HEK293T (cell line): Measurements from ENCODE around the gene PSMC5.
"Not testable (repeated sequence)": the region's sequence is repeated elsewhere in the genome, so short reads cannot be mapped to it uniquely, and the experiment has no call there.

ENCODE experiments used
- CTCF ChIA-PET: fragments of 350-600 bp; formaldehyde crosslinking; extraction: SDS; loops from one replicate; lab custom pipeline; 2021; ENCODE audit warnings: antibody characterized with exemption, inconsistent platforms; lab: Yijun Ruan, JAX
- POLR2A ChIA-PET: fragments of 350-600 bp; formaldehyde crosslinking; extraction: SDS; loops from one replicate; lab custom pipeline; 2020; ENCODE audit warnings: antibody characterized with exemption, inconsistent platforms; lab: Yijun Ruan, JAX
- DNase-seq: peaks from one replicate; pipeline ENCODE4 v3.0.0; 2012; ENCODE audit warnings: mixed read lengths; ENCODE audit errors: extremely low spot score
- ARNT ChIP-seq: fragments of 450-650 bp; IDR thresholded peaks from 2 replicates; pipeline ENCODE4 v1.6.1; 2017; ENCODE audit warnings: mild to moderate bottlenecking
- BHLHE40 ChIP-seq: fragments of 450-650 bp; IDR thresholded peaks from 2 replicates; pipeline ENCODE4 v1.6.1; 2016; ENCODE audit warnings: mild to moderate bottlenecking, moderate library complexity, borderline replicate concordance
- CTBP1 ChIP-seq: fragments of 450-650 bp; IDR thresholded peaks from 2 replicates; pipeline ENCODE4 v1.6.1; 2016; ENCODE audit warnings: borderline replicate concordance
- ELF4 ChIP-seq: fragments of 450-650 bp; IDR thresholded peaks from 2 replicates; pipeline ENCODE4 v1.6.1; 2017; ENCODE audit warnings: antibody characterized with exemption
- FOXA1 ChIP-seq: fragments of 450-650 bp; IDR thresholded peaks from 2 replicates; pipeline ENCODE4 v1.6.1; 2016; ENCODE audit warnings: mild to moderate bottlenecking
- FOXK2 ChIP-seq: fragments of 450-650 bp; IDR thresholded peaks from 2 replicates; pipeline ENCODE4 v1.6.1; 2016; ENCODE audit warnings: mild to moderate bottlenecking
- FOXM1 ChIP-seq: fragments of 450-650 bp; IDR thresholded peaks from 2 replicates; pipeline ENCODE4 v1.6.1; 2017; ENCODE audit warnings: mild to moderate bottlenecking, borderline replicate concordance
- HDGF ChIP-seq: fragments of 450-650 bp; IDR thresholded peaks from 2 replicates; pipeline ENCODE4 v1.6.1; 2017; ENCODE audit warnings: antibody characterized with exemption, borderline replicate concordance
- L3MBTL2 ChIP-seq: fragments of 450-650 bp; conservative IDR thresholded peaks from 2 replicates; pipeline ENCODE4 v1.6.1; 2016; ENCODE audit warnings: mild to moderate bottlenecking
- LEF1 ChIP-seq: fragments of 450-650 bp; IDR thresholded peaks from 2 replicates; pipeline ENCODE4 v1.6.1; 2017; ENCODE audit warnings: mild to moderate bottlenecking, borderline replicate concordance
- NFRKB ChIP-seq: fragments of 450-650 bp; IDR thresholded peaks from 2 replicates; pipeline ENCODE4 v1.6.1; 2016; ENCODE audit warnings: mild to moderate bottlenecking, moderate library complexity
- SP1 ChIP-seq: fragments of 450-650 bp; IDR thresholded peaks from 2 replicates; pipeline ENCODE4 v1.6.1; 2017
- SUZ12 ChIP-seq: fragments of 450-650 bp; IDR thresholded peaks from 2 replicates; pipeline ENCODE4 v1.6.1; 2016; ENCODE audit warnings: mild to moderate bottlenecking
- TARDBP ChIP-seq: fragments of 450-650 bp; IDR thresholded peaks from 2 replicates; pipeline ENCODE4 v1.6.1; 2016
- ZNF384 ChIP-seq: fragments of 450-650 bp; IDR thresholded peaks from 2 replicates; pipeline ENCODE4 v1.6.1; 2016
- TF ChIP-seq, protein P1 (sequence below): fragments of 450-650 bp; IDR thresholded peaks from 2 replicates; pipeline ENCODE4 v1.6.1; 2016

Gene PSMC5

DNA sequence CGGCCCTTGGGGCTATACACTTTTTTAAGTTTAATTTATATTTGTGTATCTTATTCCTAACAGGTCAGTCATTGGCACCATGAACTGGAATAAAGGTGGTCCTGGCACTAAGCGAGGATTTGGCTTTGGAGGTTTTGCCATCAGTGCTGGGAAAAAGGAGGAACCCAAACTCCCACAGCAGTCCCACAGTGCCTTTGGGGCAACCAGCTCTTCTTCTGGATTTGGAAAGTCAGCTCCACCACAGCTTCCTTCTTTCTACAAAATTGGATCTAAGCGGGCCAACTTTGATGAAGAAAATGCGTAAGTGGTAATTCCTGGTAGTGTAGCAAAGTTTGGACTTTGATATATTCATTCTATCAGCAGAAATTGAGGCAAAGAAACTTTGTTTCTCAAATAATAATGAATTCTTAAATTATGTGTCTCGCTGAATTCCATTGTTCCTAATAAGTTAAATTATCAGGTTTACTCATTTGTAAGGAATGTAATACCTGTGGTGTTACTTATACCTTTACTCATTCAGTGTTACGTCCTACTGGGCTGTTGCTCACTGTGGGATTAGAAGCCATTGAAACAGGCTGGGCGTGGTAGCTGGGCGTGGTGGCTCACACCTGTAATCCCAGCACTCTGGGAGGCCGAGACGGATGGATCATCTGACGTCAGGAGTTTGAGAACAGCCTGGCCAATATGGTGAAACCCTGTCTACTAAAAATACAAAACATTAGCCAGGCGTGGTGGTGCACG, 40.1 kb upstream of the PSMC5 start:
- TF ChIP-seq FOXA1 = no peak
- no peak for TF ChIP-seq SUZ12
- TF ChIP-seq FOXM1 = no peak
- TF ChIP-seq BHLHE40 = no peak
- no peak for TF ChIP-seq FOXK2
- no peak for TF ChIP-seq L3MBTL2
- no peak for TF ChIP-seq TARDBP
- TF ChIP-seq SP1 = no peak
- no peak for TF ChIP-seq LEF1
- TF ChIP-seq CTBP1 = no peak
- ChIA-PET CTCF (interaction anchor here (1.5 kb wide), 1 partner anchor 12 kb away, joined by 9 read pairs; no protein-coding TSS in a partner anchor), POLR2A (interaction anchor here (2.7 kb wide), 1 partner anchor 14 kb away, joined by 10 read pairs; the partner anchor contains the start of genes CCDC47 and DDX42)
- DNase-seq = no peak

DNA sequence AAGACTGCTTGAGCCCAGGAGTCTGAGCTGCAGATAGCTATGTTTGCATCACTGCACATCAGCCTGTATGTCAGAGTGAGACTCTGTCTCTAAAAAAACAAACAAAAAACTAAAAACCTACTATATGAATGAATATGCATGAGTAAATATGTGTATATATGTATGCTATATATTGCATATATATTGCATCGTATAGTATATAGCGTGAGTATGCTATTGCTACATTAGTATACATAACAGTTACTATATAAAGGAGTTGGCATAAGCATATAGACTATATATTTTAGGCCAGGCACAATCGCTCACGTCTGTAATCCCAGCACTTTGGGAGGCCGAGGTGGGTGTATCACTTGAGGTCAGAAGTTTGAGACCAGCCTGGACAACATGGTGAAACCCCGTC, 37.2 kb upstream of the PSMC5 start:
- no peak for DNase-seq
- ChIA-PET POLR2A (interaction anchor here (2.9 kb wide), 1 partner anchor 16 kb away, joined by 15 read pairs; the partner anchor contains the start of genes CCDC47 and DDX42), CTCF (interaction anchor here (0.6 kb wide), 1 partner anchor 1383 kb away, joined by 6 read pairs; no protein-coding TSS in a partner anchor)
- TF ChIP-seq FOXA1 (no peak), SUZ12 (no peak), FOXK2 (no peak)

DNA sequence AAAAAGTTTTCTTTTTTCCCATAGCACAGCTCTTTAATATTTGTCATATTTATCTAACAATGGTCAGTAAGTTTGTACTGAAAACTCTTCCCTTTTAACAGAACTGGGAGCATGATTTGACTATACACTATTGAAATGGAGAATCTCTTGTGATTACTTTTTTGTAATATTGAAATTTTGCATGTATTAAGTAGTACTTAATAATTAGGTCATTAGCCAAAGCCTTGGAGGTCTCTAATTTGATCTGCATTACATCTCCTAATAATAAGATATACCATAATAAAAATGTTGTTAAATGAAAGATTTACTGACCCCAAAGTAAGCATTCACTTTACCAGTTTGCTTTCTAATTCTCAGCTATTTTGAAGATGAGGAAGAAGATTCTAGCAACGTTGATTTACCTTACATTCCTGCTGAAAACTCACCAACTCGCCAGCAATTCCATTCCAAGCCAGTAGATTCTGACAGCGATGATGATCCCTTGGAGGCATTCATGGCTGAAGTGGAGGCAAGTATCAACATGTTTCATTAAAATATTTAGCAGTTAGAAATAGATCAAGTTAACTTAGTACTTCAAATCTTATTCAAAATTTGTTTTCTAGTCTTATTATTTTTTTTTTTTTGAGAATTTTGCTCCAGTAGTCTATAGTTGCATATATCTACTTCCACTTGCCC, 35.0 kb upstream of the PSMC5 start:
- POLR2A ChIA-PET = interaction anchor here (0.6 to 1.0 kb wide), 2 partner anchors 12 to 19 kb away, joined by 4 read pairs; partner anchors contain the start of genes CCDC47 and DDX42
- TF ChIP-seq BHLHE40 (no peak), SUZ12 (no peak), NFRKB (no peak), ELF4 (no peak), SP1 (no peak), FOXA1 (no peak), L3MBTL2 (no peak), TARDBP (no peak), LEF1 (no peak), FOXM1 (no peak), ARNT (no peak), CTBP1 (no peak), HDGF (no peak), FOXK2 (no peak), ZNF384 (no peak)
- TF ChIP-seq, protein P1, sequence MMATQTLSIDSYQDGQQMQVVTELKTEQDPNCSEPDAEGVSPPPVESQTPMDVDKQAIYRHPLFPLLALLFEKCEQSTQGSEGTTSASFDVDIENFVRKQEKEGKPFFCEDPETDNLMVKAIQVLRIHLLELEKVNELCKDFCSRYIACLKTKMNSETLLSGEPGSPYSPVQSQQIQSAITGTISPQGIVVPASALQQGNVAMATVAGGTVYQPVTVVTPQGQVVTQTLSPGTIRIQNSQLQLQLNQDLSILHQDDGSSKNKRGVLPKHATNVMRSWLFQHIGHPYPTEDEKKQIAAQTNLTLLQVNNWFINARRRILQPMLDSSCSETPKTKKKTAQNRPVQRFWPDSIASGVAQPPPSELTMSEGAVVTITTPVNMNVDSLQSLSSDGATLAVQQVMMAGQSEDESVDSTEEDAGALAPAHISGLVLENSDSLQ = no peak
- CTCF ChIA-PET = no interaction called here
- no peak for DNase-seq

DNA sequence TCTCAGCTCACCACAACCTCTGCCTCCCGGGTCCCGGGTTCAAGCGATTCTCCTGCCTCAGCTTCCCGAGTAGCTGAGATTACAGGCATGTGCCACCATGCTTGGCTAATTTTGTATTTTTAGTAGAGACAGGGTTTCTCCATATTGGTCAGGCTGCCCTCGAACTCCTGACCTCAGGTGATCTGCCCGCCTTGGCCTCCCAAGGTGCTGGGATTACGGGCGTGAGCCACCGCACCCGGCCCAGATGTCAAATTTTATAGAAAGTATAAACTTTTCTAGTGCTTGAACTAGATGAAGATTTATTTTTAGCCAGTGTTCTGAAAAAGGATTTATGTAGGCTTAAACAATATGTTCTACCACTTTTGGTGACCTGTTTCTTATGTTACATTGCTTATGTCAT, 30.9 kb upstream of the PSMC5 start:
- CTCF ChIA-PET = interaction anchor here (0.6 kb wide), 1 partner anchor 155 kb away, joined by 3 read pairs; no protein-coding TSS in a partner anchor
- DNase-seq = not testable (repeated sequence)
- POLR2A ChIA-PET = interaction anchor here (1.0 kb wide), 1 partner anchor 22 kb away, joined by 6 read pairs; the partner anchor contains the start of genes CCDC47 and DDX42

DNA sequence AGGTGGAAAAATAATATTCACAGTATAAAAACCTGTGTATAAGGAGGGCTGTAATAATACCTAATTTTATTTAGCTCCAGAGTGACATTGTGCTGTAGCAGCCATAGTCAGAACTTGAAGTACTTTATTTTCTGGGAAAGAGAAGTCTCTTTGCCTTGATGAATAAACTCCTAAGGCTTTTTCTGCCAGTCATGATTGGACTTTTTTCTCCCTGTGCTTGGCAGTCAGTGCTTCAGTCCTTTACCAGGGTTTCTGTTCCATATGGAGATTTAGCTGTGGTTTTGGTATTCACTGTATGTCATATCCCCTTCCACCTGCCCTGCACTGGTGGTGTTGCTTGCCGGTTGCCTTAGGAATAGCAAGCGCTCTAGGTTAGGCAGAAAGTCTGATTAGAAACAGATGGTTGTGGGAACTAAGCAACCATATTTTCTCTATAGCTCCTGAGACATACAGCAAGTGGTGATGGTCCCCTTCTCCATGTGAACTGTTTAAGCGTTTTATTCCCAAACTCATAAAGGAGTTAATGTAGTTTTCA, 28.6 kb upstream of the PSMC5 start:
- CTCF ChIA-PET = no interaction called here
- DNase-seq = no peak
- POLR2A ChIA-PET = no interaction called here
- TF ChIP-seq L3MBTL2 (no peak), NFRKB (no peak), TARDBP (no peak), ELF4 (no peak), ARNT (no peak), FOXM1 (no peak), FOXK2 (no peak), ZNF384 (no peak), SUZ12 (no peak), BHLHE40 (no peak), HDGF (no peak), FOXA1 (no peak), LEF1 (no peak)
- TF ChIP-seq, protein P1 = no peak

DNA sequence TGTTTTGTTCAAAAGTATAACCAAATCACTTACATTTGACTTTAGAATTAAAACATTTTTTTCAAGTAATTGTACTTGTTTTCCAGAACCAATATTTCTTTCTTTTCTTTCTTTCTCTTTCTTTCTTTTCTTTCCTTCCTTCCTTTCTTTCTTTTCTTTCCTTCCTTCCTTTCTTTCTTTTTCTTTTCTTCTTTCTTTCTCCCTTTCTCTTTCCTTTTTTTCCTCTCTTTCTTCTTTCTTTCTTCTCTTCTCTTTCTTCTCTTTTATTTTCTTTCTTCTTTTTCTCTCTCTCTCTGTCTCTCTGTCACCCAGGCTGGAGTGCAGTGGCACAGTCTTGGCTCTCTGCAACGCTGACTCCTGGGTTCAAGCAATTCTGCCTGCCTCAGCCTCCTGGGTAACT, 26.4 kb upstream of the PSMC5 start:
- POLR2A ChIA-PET = no interaction called here
- no peak for DNase-seq
- CTCF ChIA-PET = no interaction called here
- no peak for TF ChIP-seq ZNF384
- no peak for TF ChIP-seq ARNT
- TF ChIP-seq SUZ12 = no peak
- TF ChIP-seq FOXA1 = no peak
- TF ChIP-seq, protein P1 = no peak
- no peak for TF ChIP-seq FOXK2
- TF ChIP-seq L3MBTL2 = no peak
- no peak for TF ChIP-seq LEF1
- TF ChIP-seq TARDBP = no peak
- TF ChIP-seq HDGF = no peak
- TF ChIP-seq ELF4 = no peak
- TF ChIP-seq CTBP1 = no peak
- no peak for TF ChIP-seq SP1
